CD8-positive, alpha-beta memory T cell (primary cell): ENCODE measurements around the gene RAB6B. TPM values are rescaled to one million over a fixed set of nuclear protein-coding genes. Genes with fewer than 3 reads are reported as not detected.

ENCODE experiments used
- CTCF ChIA-PET: fragments of 350-600 bp; sonication (Branson Sonifier 250); formaldehyde crosslinking; loops from one replicate; lab custom pipeline; 2021; ENCODE audit warnings: antibody characterized with exemption; lab: Charles Lee
- POLR2A ChIA-PET: fragments of 350-600 bp; sonication (Branson Sonifier 250); formaldehyde crosslinking; loops from one replicate; lab custom pipeline; 2021; ENCODE audit warnings: antibody characterized with exemption; lab: Charles Lee
- DNase-seq, 5 donors: peaks; one replicate each; pipeline versions ENCODE4 v3.0.0 to v3.0.0-alpha.2; 2020 to 2022; ENCODE audit warnings: mixed read lengths in 1 of 5
- H3K27ac ChIP-seq: one replicate; pipeline ENCODE4 v1.7.0; 2013; ENCODE audit warnings: low read depth, mild to moderate bottlenecking, low read length, moderate library complexity
- H3K27me3 ChIP-seq: 2 replicates; pipeline ENCODE4 v1.7.0; 2013; ENCODE audit warnings: low read length, mild to moderate bottlenecking; ENCODE audit not compliant: insufficient read depth, poor library complexity, severe bottlenecking
- H3K36me3 ChIP-seq: 2 replicates; pipeline ENCODE4 v1.7.0; 2013; ENCODE audit warnings: mild to moderate bottlenecking, low read length, moderate library complexity; ENCODE audit not compliant: insufficient read depth
- H3K4me1 ChIP-seq: 2 replicates; pipeline ENCODE4 v1.7.0; 2013; ENCODE audit warnings: mild to moderate bottlenecking, low read length, moderate library complexity; ENCODE audit not compliant: insufficient read depth
- H3K4me3 ChIP-seq: 2 replicates; pipeline ENCODE4 v1.7.0; 2013; ENCODE audit warnings: mild to moderate bottlenecking, low read length
- H3K9me3 ChIP-seq: 2 replicates; pipeline ENCODE4 v1.7.0; 2013; ENCODE audit warnings: mild to moderate bottlenecking, low read length
- H3K27ac Mint-ChIP-seq, 8 donors: one replicate each; pipeline ENCODE4 v1.8.0; 2020 to 2021; ENCODE audit warnings: mixed read lengths in 8 of 8, mild to moderate bottlenecking in 6 of 8, inconsistent platforms in 3 of 8, moderate library complexity in 3 of 8
- H3K27me3 Mint-ChIP-seq, 2 donors: one replicate each; pipeline ENCODE4 v1.8.0; 2020 to 2021; ENCODE audit warnings: mixed read lengths in 2 of 2, mild to moderate bottlenecking in 1 of 2, moderate library complexity in 1 of 2
- H3K36me3 Mint-ChIP-seq, 3 donors: one replicate each; pipeline ENCODE4 v1.8.0; 2020 to 2021; ENCODE audit warnings: mixed read lengths in 3 of 3, inconsistent platforms in 1 of 3, mild to moderate bottlenecking in 1 of 3
- H3K4me1 Mint-ChIP-seq, 3 donors: one replicate each; pipeline ENCODE4 v1.8.0; 2020 to 2021; ENCODE audit warnings: mixed read lengths in 3 of 3, inconsistent platforms in 1 of 3, mild to moderate bottlenecking in 1 of 3
- H3K4me3 Mint-ChIP-seq, 7 donors: one replicate each; pipeline ENCODE4 v1.8.0; 2020 to 2021; ENCODE audit warnings: mixed read lengths in 7 of 7, mild to moderate bottlenecking in 6 of 7, moderate library complexity in 4 of 7, inconsistent platforms in 2 of 7
- H3K9me3 Mint-ChIP-seq, 5 donors: one replicate each; pipeline ENCODE4 v1.8.0; 2020 to 2022; ENCODE audit warnings: mixed read lengths in 5 of 5, mild to moderate bottlenecking in 3 of 5, moderate library complexity in 2 of 5, inconsistent platforms in 1 of 5
- polyA plus RNA-seq: library from polyadenylated mRNA; unstranded; fragments of 300-500 nt; fragmentation: Illumina TruSeq; gene quantifications from one replicate; pipeline ENCODE4 v1.2.3, GENCODE V29; 2021
- total RNA-seq, 2 experiments: library from RNA; stranded (reverse); gene quantifications; one replicate each; pipeline ENCODE4 v1.2.3, GENCODE V29; 2021

The RAB6B gene
- total and polyA plus RNA-seq, 3 experiments from 2014 or later = 0.24 to 1.7 (median 0.73) TPM

DNA sequence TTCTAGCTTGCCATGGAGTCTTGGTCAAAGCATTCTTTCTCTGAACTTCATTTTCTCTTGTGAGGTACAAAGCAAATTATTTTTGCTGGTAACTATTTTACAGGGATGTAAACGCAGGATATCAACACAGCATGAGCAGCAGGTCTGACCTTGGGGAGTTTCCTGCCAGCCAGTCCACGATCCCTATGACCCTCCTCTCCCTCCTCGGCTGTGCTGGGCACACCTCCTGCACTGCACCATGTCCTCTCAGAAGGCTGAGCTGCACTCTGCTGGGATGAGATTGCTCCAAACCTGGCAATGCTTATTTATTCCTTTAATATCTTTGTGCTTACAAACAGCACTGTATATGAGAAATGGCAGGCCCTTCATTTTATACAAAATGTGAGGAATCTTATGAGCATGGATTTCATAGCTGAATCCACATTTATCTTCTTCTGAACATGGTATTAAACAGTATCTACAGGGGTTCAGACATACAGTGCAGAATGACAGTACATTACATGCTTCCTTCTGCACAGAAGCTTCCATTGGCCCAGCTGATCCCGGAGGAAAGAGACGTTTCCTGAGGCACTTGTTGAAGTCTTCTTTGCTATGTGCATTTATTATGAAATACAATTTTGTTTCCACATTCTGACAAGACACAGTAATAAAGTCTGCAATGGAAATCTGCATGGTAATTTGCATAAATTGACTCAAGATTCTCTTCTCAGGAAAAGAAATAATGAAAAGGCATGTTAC, 41.2 kb downstream of the RAB6B start:
- Histone ChIP-seq H3K4me1 (no peaks in the 10 kb centered on the region), H3K36me3 (no peaks in the 10 kb centered on the region), H3K4me3 (no peak overlapping the region), H3K27ac (no peak overlapping the region), H3K27me3 (no peaks in the 10 kb centered on the region), H3K9me3 (no peaks in the 10 kb centered on the region)
- Mint-ChIP-seq H3K27ac (no peak overlapping the region), H3K4me1 (no peaks in the 10 kb centered on the region), H3K4me3 (no peak overlapping the region), H3K27me3 (no peaks in the 10 kb centered on the region), H3K36me3 (no peaks in the 10 kb centered on the region), H3K9me3 (no peaks in the 10 kb centered on the region)
- DNase-seq = no peak
- ChIA-PET POLR2A (no interaction called here), CTCF (no interaction called here)

DNA sequence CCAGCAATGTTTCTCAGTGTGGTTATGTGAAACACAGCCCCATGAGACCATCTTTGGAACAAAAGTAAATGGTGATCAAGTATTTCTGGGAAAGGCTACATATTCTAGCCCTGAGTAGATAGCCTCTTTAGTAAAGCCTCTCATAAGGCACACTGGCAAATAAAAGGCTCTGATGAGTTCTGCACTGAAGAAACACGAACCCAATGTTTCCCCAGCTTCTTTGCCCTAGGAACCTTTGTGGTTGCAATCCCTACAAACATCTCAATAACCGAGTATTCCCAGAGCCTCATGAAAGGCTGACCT, 41.8 kb downstream of the RAB6B start:
- POLR2A ChIA-PET = no interaction called here
- Mint-ChIP-seq H3K4me1 (no peaks in the 10 kb centered on the region), H3K4me3 (no peak overlapping the region), H3K27ac (no peak overlapping the region), H3K36me3 (no peaks in the 10 kb centered on the region), H3K27me3 (peaks cover 0 to 3% of the 10 kb centered on the region in 2 donors), H3K9me3 (no peaks in the 10 kb centered on the region)
- no peak overlapping the region for H3K4me3 ChIP-seq
- H3K36me3 ChIP-seq = no peaks in the 10 kb centered on the region
- no peaks in the 10 kb centered on the region for H3K9me3 ChIP-seq
- DNase-seq = no peak
- H3K27ac ChIP-seq = no peak overlapping the region
- no peaks in the 10 kb centered on the region for H3K27me3 ChIP-seq
- H3K4me1 ChIP-seq = no peaks in the 10 kb centered on the region
- CTCF ChIA-PET = no interaction called here

- Mint-ChIP-seq H3K36me3 (no peaks in the 10 kb centered on the region), H3K4me3 (no peak overlapping the region), H3K27ac (no peak overlapping the region), H3K27me3 (peaks cover 0 to 5% of the 10 kb centered on the region in 2 donors), H3K9me3 (no peaks in the 10 kb centered on the region), H3K4me1 (no peaks in the 10 kb centered on the region)
- no peak overlapping the region for H3K4me3 ChIP-seq
- H3K9me3 ChIP-seq = no peaks in the 10 kb centered on the region
- ChIA-PET CTCF (no interaction called here), POLR2A (no interaction called here)
- DNase-seq = no peak
- H3K36me3 ChIP-seq = no peaks in the 10 kb centered on the region
- no peak overlapping the region for H3K27ac ChIP-seq
- no peaks in the 10 kb centered on the region for H3K4me1 ChIP-seq
- no peaks in the 10 kb centered on the region for H3K27me3 ChIP-seq
These were observed 42.4 kb downstream of the RAB6B start for GRCh38 chr3:133853063-133853924.

- no peak overlapping the region for H3K27ac ChIP-seq
- no peaks in the 10 kb centered on the region for H3K4me1 ChIP-seq
- H3K9me3 Mint-ChIP-seq = no peaks in the 10 kb centered on the region
- peaks cover 0 to 5% of the 10 kb centered on the region in 2 donors for H3K27me3 Mint-ChIP-seq
- ChIA-PET POLR2A (no interaction called here), CTCF (no interaction called here)
- no peaks in the 10 kb centered on the region for H3K4me1 Mint-ChIP-seq
- no peak overlapping the region for H3K27ac Mint-ChIP-seq
- H3K4me3 Mint-ChIP-seq = no peak overlapping the region
- no peak overlapping the region for H3K4me3 ChIP-seq
- no peaks in the 10 kb centered on the region for H3K36me3 ChIP-seq
- no peaks in the 10 kb centered on the region for H3K36me3 Mint-ChIP-seq
- no peaks in the 10 kb centered on the region for H3K9me3 ChIP-seq
- DNase-seq = no peak
- no peaks in the 10 kb centered on the region for H3K27me3 ChIP-seq
These were observed 43.8 kb downstream of the RAB6B start for GRCh38 chr3:133851931-133852330.

DNA sequence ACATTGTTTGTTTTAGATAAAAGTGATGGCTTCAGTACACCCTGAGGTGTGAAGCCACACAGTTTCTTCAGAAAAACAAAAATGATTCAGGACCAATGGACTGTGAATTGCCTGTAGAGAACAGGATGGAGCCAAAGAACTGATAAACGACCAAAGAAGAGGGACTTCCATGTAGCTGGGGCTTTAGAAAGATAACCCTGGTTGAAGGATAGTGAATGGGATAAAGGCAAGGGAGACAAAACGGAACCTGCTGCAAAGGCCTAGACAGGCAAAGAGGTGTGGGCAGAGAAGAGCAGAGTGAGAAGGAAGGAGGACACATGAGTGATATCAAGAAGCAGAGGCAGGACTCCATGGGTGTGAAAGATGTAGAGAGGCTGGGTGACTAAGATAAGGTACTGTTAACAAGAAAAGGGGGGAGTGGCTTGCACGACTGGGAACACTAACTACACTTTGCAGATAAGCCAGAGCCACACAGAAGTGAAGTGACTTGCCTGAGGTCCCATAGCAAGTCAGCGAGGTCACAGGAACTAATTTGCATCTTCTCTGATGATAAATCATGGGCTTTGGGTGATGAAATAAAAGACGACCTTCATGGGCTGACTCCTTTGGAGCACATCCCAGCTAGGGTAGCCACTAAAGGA, 44.3 kb downstream of the RAB6B start:
- Histone ChIP-seq H3K4me1 (no peaks in the 10 kb centered on the region), H3K9me3 (no peaks in the 10 kb centered on the region), H3K36me3 (no peaks in the 10 kb centered on the region), H3K27ac (no peak overlapping the region), H3K27me3 (no peaks in the 10 kb centered on the region), H3K4me3 (no peak overlapping the region)
- Mint-ChIP-seq H3K27ac (peak overlapping the region in 1 of 8 donors; percentile 18), H3K27me3 (peaks cover 0 to 5% of the 10 kb centered on the region in 2 donors), H3K9me3 (no peaks in the 10 kb centered on the region), H3K4me1 (no peaks in the 10 kb centered on the region), H3K36me3 (no peaks in the 10 kb centered on the region), H3K4me3 (no peak overlapping the region)
- no peak for DNase-seq
- CTCF ChIA-PET = no interaction called here
- POLR2A ChIA-PET = no interaction called here

DNA sequence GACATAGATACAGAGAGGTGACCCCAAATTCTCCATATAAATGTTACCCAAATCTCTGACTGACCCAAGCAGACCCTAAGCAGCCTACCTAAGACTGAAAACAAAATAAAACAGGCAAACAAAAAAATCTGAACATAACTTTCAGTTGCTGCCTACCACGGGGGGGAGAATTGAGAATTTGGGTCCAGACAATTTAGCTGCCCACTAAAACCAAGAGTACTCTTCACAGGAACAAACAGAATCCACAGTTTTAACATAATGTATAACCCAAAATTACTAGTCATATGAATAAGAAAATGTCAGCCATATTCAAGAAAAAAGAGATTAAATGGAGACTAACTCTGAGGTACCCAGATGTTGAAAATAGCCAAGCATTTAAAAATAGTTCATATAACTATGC, 45.6 kb downstream of the RAB6B start:
- H3K9me3 Mint-ChIP-seq = no peaks in the 10 kb centered on the region
- H3K36me3 Mint-ChIP-seq = no peaks in the 10 kb centered on the region
- Histone ChIP-seq H3K27me3 (no peaks in the 10 kb centered on the region), H3K4me1 (no peaks in the 10 kb centered on the region), H3K9me3 (no peaks in the 10 kb centered on the region), H3K4me3 (no peak overlapping the region), H3K27ac (no peak overlapping the region), H3K36me3 (no peaks in the 10 kb centered on the region)
- H3K27ac Mint-ChIP-seq = no peak overlapping the region
- ChIA-PET CTCF (no interaction called here), POLR2A (no interaction called here)
- no peaks in the 10 kb centered on the region for H3K4me1 Mint-ChIP-seq
- no peak overlapping the region for H3K4me3 Mint-ChIP-seq
- DNase-seq = no peak
- H3K27me3 Mint-ChIP-seq = peaks cover 0 to 5% of the 10 kb centered on the region in 2 donors

GRCh38 chr3:133849346-133849745, 46.3 kb downstream of the RAB6B start:
- no peaks in the 10 kb centered on the region for H3K27me3 ChIP-seq
- no peak overlapping the region for H3K4me3 ChIP-seq
- CTCF ChIA-PET = interaction anchor here (0.6 kb wide), 1 partner anchor 1534 kb away, joined by 3 read pairs; no protein-coding TSS in a partner anchor
- no peaks in the 10 kb centered on the region for H3K4me1 ChIP-seq
- no peak overlapping the region for H3K4me3 Mint-ChIP-seq
- POLR2A ChIA-PET = no interaction called here
- no peaks in the 10 kb centered on the region for H3K36me3 ChIP-seq
- H3K27ac ChIP-seq = no peak overlapping the region
- peak overlapping the region in 1 of 8 donors; percentile 5 for H3K27ac Mint-ChIP-seq
- H3K4me1 Mint-ChIP-seq = no peaks in the 10 kb centered on the region
- H3K27me3 Mint-ChIP-seq = peaks cover 2 to 5% of the 10 kb centered on the region in 2 donors
- H3K9me3 Mint-ChIP-seq = no peaks in the 10 kb centered on the region
- no peaks in the 10 kb centered on the region for H3K9me3 ChIP-seq
- H3K36me3 Mint-ChIP-seq = no peaks in the 10 kb centered on the region
- no peak for DNase-seq

DNA sequence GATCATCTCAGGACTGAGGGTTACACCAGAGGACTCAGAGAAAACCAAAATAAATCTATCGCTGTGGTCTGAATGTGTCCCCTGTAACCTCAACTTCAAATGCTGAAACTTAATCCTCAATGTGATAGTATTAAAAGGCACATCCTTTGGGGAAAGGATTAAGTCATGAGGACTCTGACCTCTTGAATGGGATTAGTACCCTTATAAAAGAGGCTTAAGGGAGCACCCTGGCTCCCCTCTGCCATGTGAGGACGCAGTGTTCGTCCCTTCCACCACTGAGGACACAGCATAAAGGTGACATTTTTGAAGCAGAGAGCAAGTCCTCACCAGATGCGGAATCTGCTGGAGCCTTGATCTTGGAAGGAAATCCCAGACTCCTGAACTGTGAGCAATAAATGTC, 50.6 kb downstream of the RAB6B start:
- H3K9me3 Mint-ChIP-seq = no peaks in the 10 kb centered on the region
- no peaks in the 10 kb centered on the region for H3K4me1 Mint-ChIP-seq
- Histone ChIP-seq H3K36me3 (no peaks in the 10 kb centered on the region), H3K27ac (no peak overlapping the region), H3K27me3 (no peaks in the 10 kb centered on the region), H3K4me3 (no peak overlapping the region), H3K9me3 (no peaks in the 10 kb centered on the region), H3K4me1 (no peaks in the 10 kb centered on the region)
- no peaks in the 10 kb centered on the region for H3K36me3 Mint-ChIP-seq
- DNase-seq = no peak
- H3K27me3 Mint-ChIP-seq = peaks cover 2 to 5% of the 10 kb centered on the region in 2 donors
- POLR2A ChIA-PET = no interaction called here
- no peak overlapping the region for H3K27ac Mint-ChIP-seq
- no peak overlapping the region for H3K4me3 Mint-ChIP-seq
- CTCF ChIA-PET = no interaction called here
